BLaER1 (cell line): Measurements from ENCODE around the gene TM4SF1.

ENCODE experiments used
- H3K27ac ChIP-seq: shearing (Covaris generic); formaldehyde crosslinking; 2 replicates; pipeline ENCODE4 v1.8.1; 2022
- H3K27me3 ChIP-seq: shearing (Covaris generic); formaldehyde crosslinking; 2 replicates; pipeline ENCODE4 v1.8.1; 2022
- H3K36me3 ChIP-seq: shearing (Covaris generic); formaldehyde crosslinking; 2 replicates; pipeline ENCODE4 v1.8.1; 2022
- H3K4me1 ChIP-seq: shearing (Covaris generic); formaldehyde crosslinking; 2 replicates; pipeline ENCODE4 v1.8.1; 2022
- H3K4me2 ChIP-seq: shearing (Covaris generic); formaldehyde crosslinking; 2 replicates; pipeline ENCODE4 v1.8.1; 2022
- H3K4me3 ChIP-seq: shearing (Covaris generic); formaldehyde crosslinking; 2 replicates; pipeline ENCODE4 v1.8.1; 2022
- H3K9ac ChIP-seq: shearing (Covaris generic); formaldehyde crosslinking; 2 replicates; pipeline ENCODE4 v1.8.1; 2022
- H3K9me3 ChIP-seq: shearing (Covaris generic); formaldehyde crosslinking; 2 replicates; pipeline ENCODE4 v1.8.1; 2022
- H4K20me1 ChIP-seq: shearing (Covaris generic); formaldehyde crosslinking; 2 replicates; pipeline ENCODE4 v1.8.1; 2022
- Cebpa-rat ChIP-seq: shearing (Covaris generic); IDR thresholded peaks from 2 replicates; pipeline ENCODE4 v1.8.1; 2022

The TM4SF1 gene

GRCh38 chr3:149375501-149376196, 1.8 kb downstream of the TM4SF1 start:
- H3K27ac ChIP-seq = no peak overlapping the region
- H3K36me3 ChIP-seq = no peaks in the 10 kb centered on the region
- H3K4me3 ChIP-seq = no peak overlapping the region
- no peak overlapping the region for H3K4me2 ChIP-seq
- no peaks in the 10 kb centered on the region for H4K20me1 ChIP-seq
- peaks cover 9% of the 10 kb centered on the region; the same call in 1 of the 2 replicates for H3K9me3 ChIP-seq
- no peak overlapping the region for H3K9ac ChIP-seq
- TF ChIP-seq Cebpa-rat = no peak
- H3K27me3 ChIP-seq = no peaks in the 10 kb centered on the region
- H3K4me1 ChIP-seq = peaks cover 14% of the 10 kb centered on the region

DNA sequence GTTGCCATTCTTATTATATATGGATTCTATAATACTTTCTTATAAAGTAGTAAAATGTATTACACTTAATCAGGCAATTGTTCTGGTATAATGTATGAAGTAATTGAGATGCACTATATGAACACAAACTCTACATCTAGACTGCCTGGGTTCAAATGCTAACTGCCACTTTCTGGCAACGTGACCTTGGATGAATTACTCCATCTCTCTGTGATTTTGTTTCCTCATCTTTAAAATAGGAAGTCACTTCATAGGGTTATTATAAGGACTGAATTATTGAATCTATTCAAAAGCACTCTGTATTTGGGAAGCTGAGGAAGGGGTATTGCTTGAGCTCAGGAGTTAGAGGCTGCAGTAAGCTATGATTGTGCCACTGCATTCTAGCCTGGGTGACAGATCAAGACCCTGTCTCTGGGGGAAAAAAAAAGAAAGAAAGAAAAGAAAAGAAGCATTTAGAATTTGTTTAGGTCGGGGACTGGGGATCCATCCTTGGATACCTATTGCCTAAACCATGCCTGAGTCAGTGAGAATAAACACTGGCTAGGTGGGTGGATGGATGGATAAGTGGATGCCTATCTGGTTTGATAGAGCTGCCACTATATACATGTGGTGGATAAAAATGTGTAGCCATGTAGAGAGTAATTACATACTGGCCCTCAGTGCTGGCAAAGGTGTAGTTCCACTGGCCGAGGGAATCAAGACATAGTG, 2.5 kb downstream of the TM4SF1 start:
- no peaks in the 10 kb centered on the region for H4K20me1 ChIP-seq
- H3K27me3 ChIP-seq = no peaks in the 10 kb centered on the region
- H3K9ac ChIP-seq = no peak overlapping the region
- TF ChIP-seq Cebpa-rat = no peak
- no peaks in the 10 kb centered on the region for H3K36me3 ChIP-seq
- H3K4me2 ChIP-seq = no peak overlapping the region
- peaks cover 6% of the 10 kb centered on the region; the same call in 1 of the 2 replicates for H3K9me3 ChIP-seq
- H3K27ac ChIP-seq = no peak overlapping the region
- no peak overlapping the region for H3K4me3 ChIP-seq
- H3K4me1 ChIP-seq = peaks cover 14% of the 10 kb centered on the region

GRCh38 chr3:149374391-149374790, 3.1 kb downstream of the TM4SF1 start:
- no peak overlapping the region for H3K4me3 ChIP-seq
- H3K9me3 ChIP-seq = 0 out of 2 replicates have a peak, but pooled peaks cover under 1% of the 10 kb centered on the region
- H3K4me2 ChIP-seq = no peak overlapping the region
- H3K27ac ChIP-seq = no peak overlapping the region
- H3K4me1 ChIP-seq = peaks cover 14% of the 10 kb centered on the region
- no peaks in the 10 kb centered on the region for H4K20me1 ChIP-seq
- no peaks in the 10 kb centered on the region for H3K36me3 ChIP-seq
- no peak overlapping the region for H3K9ac ChIP-seq
- TF ChIP-seq Cebpa-rat = no peak
- H3K27me3 ChIP-seq = no peaks in the 10 kb centered on the region

DNA sequence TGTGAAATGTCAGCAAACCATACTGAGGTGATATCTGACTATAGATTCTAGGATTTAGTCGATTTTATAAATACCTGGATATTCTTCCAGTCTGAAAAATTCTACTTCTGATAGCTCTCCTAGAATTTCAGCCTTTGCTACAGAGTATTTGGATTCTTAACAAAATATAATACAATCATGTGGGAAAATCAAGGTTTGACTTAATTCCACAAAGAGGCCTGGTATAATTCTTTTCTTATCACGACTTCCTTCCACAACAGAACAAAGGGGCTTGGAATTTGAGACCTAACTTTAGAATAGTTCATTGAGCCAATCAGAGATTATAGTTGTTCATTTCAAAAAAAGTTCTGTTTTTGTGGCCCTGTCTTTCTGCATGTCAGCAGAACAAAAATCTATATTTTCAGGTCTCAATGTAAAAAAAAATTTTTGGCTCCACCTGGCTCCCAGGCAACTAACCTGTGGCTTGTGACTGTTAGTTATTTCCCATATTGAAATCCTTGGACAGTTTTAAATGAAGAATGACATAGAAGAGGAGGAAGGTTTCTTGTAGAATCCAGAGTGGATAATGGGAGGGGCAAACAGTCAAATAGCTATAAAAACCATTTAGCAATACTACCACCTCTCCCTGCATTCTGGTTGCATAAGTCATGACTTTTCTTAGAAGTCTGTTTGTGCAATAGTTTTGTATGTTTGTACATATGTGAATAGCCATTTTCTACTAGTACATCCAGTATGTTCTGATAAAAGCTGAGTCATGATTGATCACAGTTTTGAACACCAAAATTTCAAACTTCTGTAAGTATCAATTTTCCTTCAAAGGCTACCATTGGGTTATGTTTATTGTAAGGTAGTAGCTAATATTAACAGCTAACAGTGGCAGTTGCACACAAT, 4.0 kb downstream of the TM4SF1 start:
- peaks cover 10% of the 10 kb centered on the region for H3K4me1 ChIP-seq
- H3K9ac ChIP-seq = no peak overlapping the region
- no peak overlapping the region for H3K27ac ChIP-seq
- H3K9me3 ChIP-seq = no peaks in the 10 kb centered on the region
- no peaks in the 10 kb centered on the region for H4K20me1 ChIP-seq
- H3K4me2 ChIP-seq = no peak overlapping the region
- no peaks in the 10 kb centered on the region for H3K36me3 ChIP-seq
- TF ChIP-seq Cebpa-rat = no peak
- no peak overlapping the region for H3K4me3 ChIP-seq
- no peaks in the 10 kb centered on the region for H3K27me3 ChIP-seq

DNA sequence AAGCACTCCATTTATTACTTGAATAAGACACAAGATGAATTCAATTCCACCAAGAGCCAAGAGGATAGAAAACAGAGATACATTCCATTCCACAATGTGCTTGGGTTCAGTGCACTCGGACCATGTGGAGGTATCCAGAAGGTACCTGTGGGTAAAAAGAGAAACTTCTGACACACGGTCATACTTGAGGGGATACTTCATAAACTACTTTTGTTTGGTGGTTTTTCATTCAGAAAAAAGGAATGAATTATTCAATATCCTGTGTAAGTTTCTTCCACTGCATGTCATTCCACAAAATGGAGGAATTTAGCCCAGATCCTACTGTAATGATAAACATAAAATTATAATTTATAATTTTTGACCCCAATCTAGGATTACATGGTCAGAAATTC, 5.7 kb downstream of the TM4SF1 start:
- H3K27me3 ChIP-seq = no peaks in the 10 kb centered on the region
- H3K9ac ChIP-seq = no peak overlapping the region
- no peak overlapping the region for H3K4me2 ChIP-seq
- no peaks in the 10 kb centered on the region for H3K9me3 ChIP-seq
- no peak overlapping the region for H3K27ac ChIP-seq
- H3K4me1 ChIP-seq = no peaks in the 10 kb centered on the region
- no peak for TF ChIP-seq Cebpa-rat
- H4K20me1 ChIP-seq = no peaks in the 10 kb centered on the region
- H3K4me3 ChIP-seq = no peak overlapping the region
- no peaks in the 10 kb centered on the region for H3K36me3 ChIP-seq

DNA sequence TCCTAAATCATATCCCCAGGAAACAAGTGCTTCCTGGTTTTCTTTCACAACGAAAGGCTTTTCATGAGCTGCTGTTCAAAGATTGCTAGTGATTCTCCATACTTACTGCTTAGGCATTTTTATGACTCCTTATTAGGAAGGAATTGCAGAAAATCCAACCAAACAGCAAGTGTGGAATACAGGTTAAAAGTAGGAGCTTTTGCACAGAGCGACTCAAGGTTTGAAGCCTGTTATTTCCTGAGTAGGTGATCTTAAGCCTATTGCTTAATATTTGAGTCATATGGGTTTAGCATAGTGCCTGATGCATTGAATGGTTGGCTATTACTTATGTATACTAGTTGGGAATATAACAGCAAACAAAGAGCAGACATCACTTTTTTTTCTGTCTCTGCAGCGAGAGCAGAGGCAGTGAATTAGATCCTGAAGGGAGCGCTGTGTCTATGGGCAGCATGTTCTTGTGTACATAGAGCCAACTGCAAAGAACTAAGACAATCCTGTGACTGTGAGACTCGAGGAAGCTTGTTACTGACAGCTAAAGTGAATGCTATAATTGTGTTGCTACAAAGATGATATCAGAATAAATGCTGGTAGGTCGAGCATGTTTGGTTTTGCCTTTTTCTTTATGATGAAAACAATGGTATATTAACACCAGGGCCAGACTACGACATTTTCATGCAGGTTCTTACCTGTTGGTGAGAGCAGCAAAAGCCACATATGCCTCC, 6.3 kb downstream of the TM4SF1 start:
- H3K4me1 ChIP-seq = no peaks in the 10 kb centered on the region
- H3K9me3 ChIP-seq = no peaks in the 10 kb centered on the region
- no peaks in the 10 kb centered on the region for H4K20me1 ChIP-seq
- H3K27ac ChIP-seq = no peak overlapping the region
- H3K4me3 ChIP-seq = no peak overlapping the region
- no peak for TF ChIP-seq Cebpa-rat
- H3K9ac ChIP-seq = no peak overlapping the region
- H3K4me2 ChIP-seq = no peak overlapping the region
- no peaks in the 10 kb centered on the region for H3K36me3 ChIP-seq
- H3K27me3 ChIP-seq = no peaks in the 10 kb centered on the region

DNA sequence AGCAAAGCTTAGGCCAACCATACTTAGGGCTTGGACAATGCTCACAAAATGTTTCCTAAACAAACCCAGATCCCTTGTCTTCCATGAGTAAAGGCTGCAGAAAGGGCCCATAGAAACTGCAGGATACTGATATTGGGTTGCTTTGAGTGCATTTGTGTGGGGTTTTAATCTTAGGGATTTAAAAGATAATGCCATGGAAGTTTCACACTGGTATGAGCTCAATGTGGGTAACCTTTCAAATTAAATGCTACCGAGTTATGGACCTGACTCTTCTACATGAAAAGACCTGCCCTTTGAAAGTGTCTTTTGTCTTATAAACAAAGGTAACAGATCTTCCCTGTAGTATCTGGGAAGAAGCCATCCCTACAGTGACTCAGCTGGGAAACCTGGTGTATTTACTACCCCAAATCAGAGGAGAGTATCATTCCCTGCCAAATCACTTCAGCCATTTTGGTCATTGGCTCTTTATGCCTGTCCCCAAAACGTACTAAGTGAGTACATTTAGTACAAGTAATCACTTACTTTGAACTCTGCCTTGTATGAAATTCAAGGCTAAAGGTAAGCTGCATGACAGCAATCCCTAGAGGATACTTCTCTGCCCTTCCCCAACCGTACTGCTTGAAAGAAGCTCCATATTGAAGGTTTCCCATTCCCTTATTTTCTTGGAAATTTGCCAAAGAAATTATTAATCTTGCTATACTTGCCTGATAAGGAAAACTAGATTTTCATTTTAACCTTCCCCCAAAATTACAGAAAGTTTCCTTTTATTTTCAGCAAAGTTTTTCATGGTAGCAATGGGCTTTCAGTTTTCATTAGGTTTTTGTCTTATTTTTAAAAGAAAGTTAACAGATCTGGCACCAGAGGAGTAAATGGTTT, 7.2 kb downstream of the TM4SF1 start:
- no peak for TF ChIP-seq Cebpa-rat

GRCh38 chr3:149368674-149369497, 8.6 kb downstream of the TM4SF1 start:
- H3K4me1 ChIP-seq = no peaks in the 10 kb centered on the region
- H3K27ac ChIP-seq = no peak overlapping the region
- no peaks in the 10 kb centered on the region for H4K20me1 ChIP-seq
- no peak overlapping the region for H3K9ac ChIP-seq
- H3K9me3 ChIP-seq = no peaks in the 10 kb centered on the region
- no peak overlapping the region for H3K4me3 ChIP-seq
- no peak overlapping the region for H3K4me2 ChIP-seq
- no peaks in the 10 kb centered on the region for H3K36me3 ChIP-seq
- no peaks in the 10 kb centered on the region for H3K27me3 ChIP-seq
- no peak for TF ChIP-seq Cebpa-rat

More for the DNA sequence above, 7.2 kb downstream of the TM4SF1 start:
- no peak overlapping the region for H3K4me2 ChIP-seq
- no peak overlapping the region for H3K4me3 ChIP-seq
- no peaks in the 10 kb centered on the region for H3K9me3 ChIP-seq
- no peaks in the 10 kb centered on the region for H3K36me3 ChIP-seq
- no peak overlapping the region for H3K9ac ChIP-seq
- no peaks in the 10 kb centered on the region for H3K4me1 ChIP-seq
- H4K20me1 ChIP-seq = no peaks in the 10 kb centered on the region
- no peak overlapping the region for H3K27ac ChIP-seq
- no peaks in the 10 kb centered on the region for H3K27me3 ChIP-seq
